ENCODE measurements around the gene AGBL1.

Gene AGBL1

GRCh38 chr15:86316726-86317383, 237.2 kb downstream of the AGBL1 start:
- TF ChIP-seq SIN3A (IDR thresholded peaks at IDR 0.05; ENCODE audit: borderline replicate concordance, insufficient read depth, low read length) (no peak), FOXP2 (optimal IDR thresholded peaks at IDR 0.05; ENCODE audit: borderline replicate concordance, extremely low read depth, extremely low read length, insufficient read depth) (no peak), POLR2AphosphoS5 (IDR thresholded peaks at IDR 0.05; ENCODE audit: low read depth, low read length) (no peak), TAF1 (IDR thresholded peaks at IDR 0.05; ENCODE audit: borderline replicate concordance, insufficient read depth, low read length) (no peak), REST (IDR thresholded peaks at IDR 0.05; ENCODE audit: insufficient read depth in 1 of 2, low read depth in 2 of 2, low read length in 2 of 2) (no peak)

DNA sequence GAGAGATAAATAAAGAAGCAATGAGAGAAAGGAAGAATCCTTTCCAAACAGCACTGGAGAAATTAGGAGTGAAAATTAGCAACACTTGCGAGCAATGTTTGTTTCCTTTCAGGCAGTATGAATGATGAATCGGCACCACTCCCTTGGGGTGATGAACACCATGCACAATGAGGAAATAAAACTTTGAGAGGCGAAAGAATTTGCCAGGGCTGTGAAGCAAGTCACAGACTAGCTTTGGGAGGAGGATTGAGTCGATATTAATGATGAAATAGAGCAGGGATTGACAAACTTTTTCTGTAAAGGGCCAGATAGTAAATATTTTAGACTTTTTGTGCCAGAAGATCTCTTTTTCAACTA, 237.7 kb downstream of the AGBL1 start:
- TF ChIP-seq SIN3A (IDR thresholded peaks at IDR 0.05; ENCODE audit: borderline replicate concordance, insufficient read depth, low read length) (no peak), FOXP2 (optimal IDR thresholded peaks at IDR 0.05; ENCODE audit: borderline replicate concordance, extremely low read depth, extremely low read length, insufficient read depth) (no peak), POLR2AphosphoS5 (IDR thresholded peaks at IDR 0.05; ENCODE audit: low read depth, low read length) (no peak), REST (IDR thresholded peaks at IDR 0.05; ENCODE audit: insufficient read depth in 1 of 2, low read depth in 2 of 2, low read length in 2 of 2) (no peak), TAF1 (IDR thresholded peaks at IDR 0.05; ENCODE audit: borderline replicate concordance, insufficient read depth, low read length) (no peak)

DNA sequence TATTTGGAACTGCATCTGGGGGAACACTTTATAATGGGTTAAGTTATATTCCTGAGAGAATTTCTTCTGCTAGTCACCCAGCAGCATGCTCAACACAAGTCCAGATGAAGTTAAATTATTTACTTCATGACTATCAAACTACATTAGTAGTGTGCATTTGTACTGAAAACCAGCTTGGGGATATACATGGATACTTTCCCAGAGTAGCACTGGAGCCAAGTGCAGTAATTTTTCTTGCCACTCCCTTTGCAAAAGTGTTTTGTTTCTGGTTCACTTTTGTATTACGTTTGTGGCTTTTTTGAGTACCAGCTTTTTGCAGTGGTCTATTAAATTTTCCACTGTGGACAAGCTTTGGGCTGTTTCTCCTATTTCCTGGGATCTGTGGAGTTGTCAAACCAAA, 243.0 kb downstream of the AGBL1 start:
- TF ChIP-seq REST (IDR thresholded peaks at IDR 0.05; ENCODE audit: insufficient read depth in 1 of 2, low read depth in 2 of 2, low read length in 2 of 2) (no peak), FOXP2 (optimal IDR thresholded peaks at IDR 0.05; ENCODE audit: borderline replicate concordance, extremely low read depth, extremely low read length, insufficient read depth) (no peak), SIN3A (IDR thresholded peaks at IDR 0.05; ENCODE audit: borderline replicate concordance, insufficient read depth, low read length) (no peak)

DNA sequence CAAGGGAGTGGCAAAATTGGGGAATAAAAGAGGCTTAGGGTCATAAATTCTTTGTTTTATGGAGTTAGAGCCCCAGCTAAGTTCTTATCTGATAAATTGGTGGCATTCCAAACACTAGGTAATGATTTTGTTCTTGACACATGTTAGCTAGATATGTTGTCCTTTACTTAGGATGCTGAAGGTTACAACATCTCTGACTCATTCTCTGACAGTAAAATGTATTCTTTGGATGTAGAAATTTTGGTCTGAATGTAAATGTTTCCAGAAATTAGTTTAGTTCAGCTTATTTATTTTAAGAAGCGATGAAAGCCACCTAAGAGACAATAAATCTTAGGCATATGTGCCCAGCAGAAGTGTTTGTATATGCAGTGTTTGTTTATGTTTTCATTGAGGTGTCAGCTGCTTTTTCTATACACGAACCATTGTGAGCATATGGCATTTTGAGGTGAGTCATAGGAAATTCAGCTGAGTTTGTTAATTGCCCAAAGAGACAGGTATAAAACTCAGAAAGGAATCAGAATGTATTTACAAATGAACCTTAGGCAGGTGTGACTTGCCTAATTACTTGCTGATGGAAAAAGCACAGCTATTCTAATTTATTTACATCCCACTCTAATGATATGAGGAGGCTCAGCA, 247.7 kb downstream of the AGBL1 start:
- TF ChIP-seq TAF1 (IDR thresholded peaks at IDR 0.05; ENCODE audit: borderline replicate concordance, insufficient read depth, low read length): no peak
- no peak for TF ChIP-seq SIN3A (IDR thresholded peaks at IDR 0.05; ENCODE audit: borderline replicate concordance, insufficient read depth, low read length)
- no peak for TF ChIP-seq REST (IDR thresholded peaks at IDR 0.05; ENCODE audit: insufficient read depth in 1 of 2, low read depth in 2 of 2, low read length in 2 of 2)
- no peak for TF ChIP-seq FOXP2 (optimal IDR thresholded peaks at IDR 0.05; ENCODE audit: borderline replicate concordance, extremely low read depth, extremely low read length, insufficient read depth)

All from PFSK-1 (cell line).